Liver (tissue), 9 donors: Measurements from ENCODE around the gene GRAMD4. TPM values are rescaled to one million over a fixed set of nuclear protein-coding genes. Genes with fewer than 3 reads are reported as not detected.

Experiments used
- DNase-seq: peaks from one replicate; pipeline ENCODE4 v3.0.0-alpha.2; 2017; ENCODE audit warnings: low spot score
- H3K27ac ChIP-seq, 2 donors: one replicate each; pipeline ENCODE4 v1.7.0; 2013; ENCODE audit warnings: inconsistent platforms in 2 of 2, low read length in 2 of 2, control low read depth in 1 of 2, low read depth in 1 of 2, mild to moderate bottlenecking in 1 of 2
- H3K27me3 ChIP-seq, 4 donors: one replicate each; pipeline versions ENCODE4 v1.6.1 to v1.7.0; 2013; ENCODE audit warnings: low read length in 3 of 4, inconsistent platforms in 1 of 4, mild to moderate bottlenecking in 1 of 4, moderate library complexity in 1 of 4; ENCODE audit not compliant: control insufficient read depth in 4 of 4, insufficient read depth in 4 of 4
- H3K36me3 ChIP-seq, 4 donors: one replicate each; pipeline versions ENCODE4 v1.6.1 to v1.7.0; 2013; ENCODE audit warnings: low read length in 3 of 4, mild to moderate bottlenecking in 3 of 4, low read depth in 1 of 4, moderate library complexity in 1 of 4; ENCODE audit not compliant: control insufficient read depth in 4 of 4, insufficient read depth in 3 of 4
- H3K4me1 ChIP-seq, 4 donors: one replicate each; pipeline versions ENCODE4 v1.6.1 to v1.7.0; 2013; ENCODE audit warnings: low read length in 3 of 4, mild to moderate bottlenecking in 3 of 4, moderate library complexity in 1 of 4; ENCODE audit not compliant: control insufficient read depth in 4 of 4, insufficient read depth in 4 of 4
- H3K4me3 ChIP-seq, 3 donors: one replicate each; pipeline versions ENCODE4 v1.6.1 to v1.7.0; 2013; ENCODE audit warnings: low read length in 3 of 3, control low read depth in 1 of 3, low read depth in 1 of 3, mild to moderate bottlenecking in 1 of 3
- H3K9ac ChIP-seq, 2 donors: one replicate each; pipeline ENCODE4 v1.7.0; 2013; ENCODE audit warnings: low read length in 2 of 2, mild to moderate bottlenecking in 2 of 2, moderate library complexity in 2 of 2, control low read depth in 1 of 2, low read depth in 1 of 2
- H3K9me3 ChIP-seq, 4 donors: one replicate each; pipeline versions ENCODE4 v1.6.1 to v1.7.0; 2013; ENCODE audit warnings: low read length in 3 of 4; ENCODE audit not compliant: control insufficient read depth in 4 of 4
- EGR1 ChIP-seq, 2 donors: IDR thresholded peaks; 2 replicates each; pipeline ENCODE4 v1.6.1; 2016 to 2018; ENCODE audit warnings: antibody characterized with exemption in 2 of 2, low read depth in 2 of 2
- FOXA1 ChIP-seq: IDR thresholded peaks from 2 replicates; pipeline ENCODE4 v1.6.1; 2016; ENCODE audit warnings: antibody characterized with exemption
- FOXA2 ChIP-seq: IDR thresholded peaks from 2 replicates; pipeline ENCODE4 v1.6.1; 2016; ENCODE audit warnings: antibody characterized with exemption
- HNF4G ChIP-seq: IDR thresholded peaks from 2 replicates; pipeline ENCODE4 v1.6.1; 2016; ENCODE audit warnings: antibody characterized with exemption
- JUND ChIP-seq, 2 donors: IDR thresholded peaks; 2 replicates each; pipeline ENCODE4 v1.6.1; 2016; ENCODE audit warnings: antibody characterized with exemption in 2 of 2
- MAX ChIP-seq: IDR thresholded peaks from 2 replicates; pipeline ENCODE4 v1.6.1; 2016; ENCODE audit warnings: antibody characterized with exemption
- NR2F2 ChIP-seq: IDR thresholded peaks from 2 replicates; pipeline ENCODE4 v1.6.1; 2016; ENCODE audit warnings: antibody characterized with exemption
- REST ChIP-seq: IDR thresholded peaks from 2 replicates; pipeline ENCODE4 v1.6.1; 2016; ENCODE audit warnings: antibody characterized with exemption, mild to moderate bottlenecking
- RXRA ChIP-seq, 2 donors: IDR thresholded peaks; 2 replicates each; pipeline ENCODE4 v1.6.1; 2017 to 2018; ENCODE audit warnings: antibody characterized with exemption in 2 of 2, mild to moderate bottlenecking in 1 of 2
- SP1 ChIP-seq: IDR thresholded peaks from 2 replicates; pipeline ENCODE4 v1.6.1; 2018; ENCODE audit warnings: antibody characterized with exemption, mild to moderate bottlenecking
- YY1 ChIP-seq: IDR thresholded peaks from 2 replicates; pipeline ENCODE4 v1.6.1; 2016; ENCODE audit warnings: antibody characterized with exemption, mild to moderate bottlenecking
- WGBS: extraction: QIAGEN DNeasy Blood & Tissue Kit; methylation state at CpG from one replicate; pipeline ENCODE4 v1.1.7; 2013; 5-methylcytosine and 5-hydroxymethylcytosine counted together
- polyA plus RNA-seq, 2 donors: library from polyadenylated mRNA; stranded (reverse) in 1 of 2; unstranded in 1 of 2; fragments of 200-250 nt in 1 of 2; fragments of >200 nt in 1 of 2; fragmentation: Nextera tagmentation in 1 of 2; extraction: Ambion mirVana in 1 of 2; gene quantifications; one replicate each; pipeline versions ENCODE4 v1.2.1 to v1.2.3, GENCODE V29; 2013 to 2015
- total RNA-seq, 2 donors: library from RNA; depleted of rRNA; stranded (reverse); fragments of >200 nt; gene quantifications; one replicate each; pipeline ENCODE4 v1.2.3, GENCODE V29; 2014
- TF ChIP-seq, protein P1 (sequence below): IDR thresholded peaks from 2 replicates; pipeline ENCODE4 v1.6.1; 2016; ENCODE audit warnings: antibody characterized with exemption
- TF ChIP-seq, protein P2 (sequence below): IDR thresholded peaks from 2 replicates; pipeline ENCODE4 v1.6.1; 2016; ENCODE audit warnings: antibody characterized with exemption
- TF ChIP-seq, protein P3 (sequence below): fragments of 150-350 bp; IDR thresholded peaks from 2 replicates; pipeline ENCODE4 v1.5.1; 2017; ENCODE audit warnings: improper control_type of control experiment, low read depth, low read length; ENCODE audit not compliant: missing input control
- donor health status: healthy.
- donor health status: healthy.
- donor health status: healthy.
- donor health status: healthy.
- donor health status: healthy.

The GRAMD4 gene
- total and polyA plus RNA-seq, 4 donors, result 2.7 to 53.5 (median 21.6) TPM

- TF ChIP-seq REST, result no peak
- no peak for TF ChIP-seq NR2F2
- no peak for TF ChIP-seq JUND (IDR thresholded peaks at IDR 0.05)
- TF ChIP-seq RXRA (IDR thresholded peaks at IDR 0.05), result no peak
- TF ChIP-seq SP1, result no peak
- no peak for TF ChIP-seq FOXA2
- TF ChIP-seq YY1, result no peak
- TF ChIP-seq FOXA1, result no peak
- no peak for TF ChIP-seq EGR1 (IDR thresholded peaks at IDR 0.05; ENCODE audit: low read depth in 2 of 2)
- TF ChIP-seq MAX, result no peak
Measured at GRCh38 chr22:46580940-46581537, 39.1 kb upstream of the GRAMD4 start (continued).

DNA sequence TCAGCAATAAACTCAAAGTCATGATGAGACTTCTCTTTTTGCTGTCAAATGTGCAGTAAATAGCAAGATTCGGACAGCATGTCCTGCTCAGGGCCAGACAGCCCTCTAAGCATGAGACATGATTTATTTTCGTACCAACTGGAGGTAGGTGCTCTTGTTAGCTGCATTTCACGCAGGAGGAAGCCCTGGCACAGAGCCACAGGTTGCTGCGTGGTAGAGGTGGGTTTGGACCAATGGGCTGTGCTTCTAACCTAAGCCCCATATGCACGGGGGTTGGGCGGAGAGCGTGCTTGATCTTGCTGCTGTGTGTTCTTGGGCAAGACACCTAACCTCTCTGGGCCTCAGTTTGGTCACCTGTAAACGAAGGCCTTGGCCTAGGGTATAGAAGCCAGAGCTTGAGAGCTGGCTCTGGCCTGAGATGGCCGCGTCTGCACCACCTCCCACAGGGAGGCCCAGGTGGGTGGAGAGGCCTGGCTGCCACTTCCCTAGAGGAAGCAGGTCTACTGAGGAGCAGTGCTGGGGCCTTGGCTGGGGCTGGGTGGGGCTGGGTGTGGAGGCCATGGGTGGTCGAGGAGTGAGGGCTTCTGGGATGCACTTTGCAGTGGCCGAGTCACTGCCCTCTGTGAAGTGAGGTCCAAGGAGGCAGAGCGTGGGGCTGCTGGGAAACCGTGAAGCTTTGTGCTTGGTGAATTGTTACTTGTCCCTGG is 38.5 kb upstream of the GRAMD4 start:
- Histone ChIP-seq H3K27ac (no peak overlapping the region), H3K9ac (no peak overlapping the region), H3K9me3 (no peaks in the 10 kb centered on the region), H3K36me3 (no peaks in the 10 kb centered on the region), H3K4me1 (peaks cover 19 to 48% (median 41%) of the 10 kb centered on the region in 4 donors), H3K4me3 (no peak overlapping the region), H3K27me3 (no peaks in the 10 kb centered on the region)
- 88% methylated on average over 14 of the region's 14 CpGs for WGBS
- DNase-seq, result no peak
- TF ChIP-seq RXRA (IDR thresholded peaks at IDR 0.05) (no peak), NR2F2 (no peak), HNF4G (no peak), FOXA1 (no peak)
- TF ChIP-seq, protein P1, sequence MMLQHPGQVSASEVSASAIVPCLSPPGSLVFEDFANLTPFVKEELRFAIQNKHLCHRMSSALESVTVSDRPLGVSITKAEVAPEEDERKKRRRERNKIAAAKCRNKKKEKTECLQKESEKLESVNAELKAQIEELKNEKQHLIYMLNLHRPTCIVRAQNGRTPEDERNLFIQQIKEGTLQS, result no peak
- TF ChIP-seq, protein P2, sequence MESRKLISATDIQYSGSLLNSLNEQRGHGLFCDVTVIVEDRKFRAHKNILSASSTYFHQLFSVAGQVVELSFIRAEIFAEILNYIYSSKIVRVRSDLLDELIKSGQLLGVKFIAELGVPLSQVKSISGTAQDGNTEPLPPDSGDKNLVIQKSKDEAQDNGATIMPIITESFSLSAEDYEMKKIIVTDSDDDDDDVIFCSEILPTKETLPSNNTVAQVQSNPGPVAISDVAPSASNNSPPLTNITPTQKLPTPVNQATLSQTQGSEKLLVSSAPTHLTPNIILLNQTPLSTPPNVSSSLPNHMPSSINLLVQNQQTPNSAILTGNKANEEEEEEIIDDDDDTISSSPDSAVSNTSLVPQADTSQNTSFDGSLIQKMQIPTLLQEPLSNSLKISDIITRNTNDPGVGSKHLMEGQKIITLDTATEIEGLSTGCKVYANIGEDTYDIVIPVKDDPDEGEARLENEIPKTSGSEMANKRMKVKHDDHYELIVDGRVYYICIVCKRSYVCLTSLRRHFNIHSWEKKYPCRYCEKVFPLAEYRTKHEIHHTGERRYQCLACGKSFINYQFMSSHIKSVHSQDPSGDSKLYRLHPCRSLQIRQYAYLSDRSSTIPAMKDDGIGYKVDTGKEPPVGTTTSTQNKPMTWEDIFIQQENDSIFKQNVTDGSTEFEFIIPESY, result no peak
- TF ChIP-seq, protein P3, sequence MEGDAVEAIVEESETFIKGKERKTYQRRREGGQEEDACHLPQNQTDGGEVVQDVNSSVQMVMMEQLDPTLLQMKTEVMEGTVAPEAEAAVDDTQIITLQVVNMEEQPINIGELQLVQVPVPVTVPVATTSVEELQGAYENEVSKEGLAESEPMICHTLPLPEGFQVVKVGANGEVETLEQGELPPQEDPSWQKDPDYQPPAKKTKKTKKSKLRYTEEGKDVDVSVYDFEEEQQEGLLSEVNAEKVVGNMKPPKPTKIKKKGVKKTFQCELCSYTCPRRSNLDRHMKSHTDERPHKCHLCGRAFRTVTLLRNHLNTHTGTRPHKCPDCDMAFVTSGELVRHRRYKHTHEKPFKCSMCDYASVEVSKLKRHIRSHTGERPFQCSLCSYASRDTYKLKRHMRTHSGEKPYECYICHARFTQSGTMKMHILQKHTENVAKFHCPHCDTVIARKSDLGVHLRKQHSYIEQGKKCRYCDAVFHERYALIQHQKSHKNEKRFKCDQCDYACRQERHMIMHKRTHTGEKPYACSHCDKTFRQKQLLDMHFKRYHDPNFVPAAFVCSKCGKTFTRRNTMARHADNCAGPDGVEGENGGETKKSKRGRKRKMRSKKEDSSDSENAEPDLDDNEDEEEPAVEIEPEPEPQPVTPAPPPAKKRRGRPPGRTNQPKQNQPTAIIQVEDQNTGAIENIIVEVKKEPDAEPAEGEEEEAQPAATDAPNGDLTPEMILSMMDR, result no peak
